Testis (tissue), 3 donors: ENCODE results near the gene CRACDL. TPM values are rescaled to one million over a fixed set of nuclear protein-coding genes. Genes with fewer than 3 reads are reported as not detected.
A peak's percentile ranks its signal among the peaks of the same experiment; 100 is the strongest.

Source experiments
- DNase-seq: peaks from one replicate; pipeline ENCODE4 v3.0.0-alpha.2; 2019
- H3K27ac ChIP-seq, 2 donors: fragments of 200-600 bp; sonication (generic); one replicate each; pipeline ENCODE4 v1.5.1; 2019
- H3K27me3 ChIP-seq: fragments of 200-600 bp; sonication (generic); one replicate; pipeline ENCODE4 v1.5.1; 2019
- H3K36me3 ChIP-seq: fragments of 200-600 bp; sonication (generic); one replicate; pipeline ENCODE4 v1.5.1; 2017; ENCODE audit warnings: low read depth; ENCODE audit errors: missing control alignments
- H3K4me1 ChIP-seq: fragments of 200-600 bp; sonication (generic); one replicate; pipeline ENCODE4 v1.5.1; 2019
- H3K4me3 ChIP-seq, 2 donors: fragments of 200-600 bp; sonication (generic); one replicate each; pipeline ENCODE4 v1.5.1; 2017 to 2019
- H3K9me3 ChIP-seq: fragments of 200-600 bp; sonication (generic); one replicate; pipeline ENCODE4 v1.5.1; 2017
- POLR2A ChIP-seq: fragments of 450-650 bp; IDR thresholded peaks from one replicate; pipeline ENCODE4 v1.6.1; 2017; ENCODE audit warnings: antibody characterized with exemption, mild to moderate bottlenecking, moderate library complexity
- WGBS, 2 donors: methylation state at CpG; one replicate each; pipeline ENCODE4 v1.1.5; 2018; 5-methylcytosine and 5-hydroxymethylcytosine counted together
- intact Hi-C: fragments of 100-400 bp; cut with DNase I; formaldehyde crosslinking; loops from one replicate; pipeline ENCODE4 v1.15.1; 2023; ENCODE audit warnings: low total_unique reads
- polyA plus RNA-seq: library from polyadenylated mRNA; stranded (reverse); fragments of 350-450 nt; fragmentation: Illumina TruSeq; extraction: RNeasy Lipid Tissue Mini Kit (QIAGEN cat#74804); gene quantifications from one replicate; pipeline ENCODE4 v1.2.3, GENCODE V29; 2014; ENCODE audit warnings: low read depth, low replicate concordance; ENCODE audit not compliant: insufficient read depth
- total RNA-seq, 2 donors: library from RNA; depleted of rRNA; stranded (reverse); fragments of >200 nt; gene quantifications; one replicate each; pipeline ENCODE4 v1.2.3, GENCODE V29; 2016
- TF ChIP-seq, protein P1 (sequence below), 3 experiments: fragments of 450-650 bp in 2 of 3; fragments of 200-600 bp in 1 of 3; sonication (generic) in 1 of 3; IDR thresholded peaks; one replicate each; pipeline ENCODE4 v1.5.1; 2016 to 2019; ENCODE audit warnings: antibody characterized with exemption in 3 of 3, mild to moderate bottlenecking in 2 of 3, moderate library complexity in 1 of 3

CRACDL gene
- total and polyA plus RNA-seq, 3 donors from 2014 or later: 8.4 to 30.4 (median 29.1) TPM

DNA sequence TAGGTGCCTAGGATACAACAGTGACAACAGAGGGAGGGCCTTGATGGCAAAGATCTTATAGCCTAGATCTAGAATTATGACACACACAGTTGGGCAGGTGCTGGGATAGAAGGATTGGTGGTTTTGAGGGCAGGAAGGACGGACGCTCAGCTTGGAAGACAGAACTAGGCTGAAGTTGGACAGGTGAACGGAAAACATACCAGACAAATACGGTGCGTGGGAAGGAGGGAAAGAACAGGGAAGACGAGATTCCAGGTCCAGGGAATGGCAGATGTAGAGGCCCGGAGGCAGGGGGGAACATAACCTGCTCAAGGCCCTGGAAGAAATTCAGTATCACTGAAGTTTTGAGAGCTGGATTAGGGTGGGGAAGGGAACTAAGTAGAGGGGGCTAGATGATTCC lies 40.8 kb downstream of the CRACDL start:
- no peaks in the 10 kb centered on the region for H3K9me3 ChIP-seq
- H3K27me3 ChIP-seq: no peaks in the 10 kb centered on the region
- no peaks in the 10 kb centered on the region for H3K4me1 ChIP-seq
- H3K4me3 ChIP-seq: no peak overlapping the region
- intact Hi-C loops: no loop called here
- no peak overlapping the region for H3K27ac ChIP-seq
- WGBS, 2 donors: 87 to 94% methylated on average over 7 of the region's 7 CpGs
- H3K36me3 ChIP-seq: no peaks in the 10 kb centered on the region
- TF ChIP-seq, protein P1, sequence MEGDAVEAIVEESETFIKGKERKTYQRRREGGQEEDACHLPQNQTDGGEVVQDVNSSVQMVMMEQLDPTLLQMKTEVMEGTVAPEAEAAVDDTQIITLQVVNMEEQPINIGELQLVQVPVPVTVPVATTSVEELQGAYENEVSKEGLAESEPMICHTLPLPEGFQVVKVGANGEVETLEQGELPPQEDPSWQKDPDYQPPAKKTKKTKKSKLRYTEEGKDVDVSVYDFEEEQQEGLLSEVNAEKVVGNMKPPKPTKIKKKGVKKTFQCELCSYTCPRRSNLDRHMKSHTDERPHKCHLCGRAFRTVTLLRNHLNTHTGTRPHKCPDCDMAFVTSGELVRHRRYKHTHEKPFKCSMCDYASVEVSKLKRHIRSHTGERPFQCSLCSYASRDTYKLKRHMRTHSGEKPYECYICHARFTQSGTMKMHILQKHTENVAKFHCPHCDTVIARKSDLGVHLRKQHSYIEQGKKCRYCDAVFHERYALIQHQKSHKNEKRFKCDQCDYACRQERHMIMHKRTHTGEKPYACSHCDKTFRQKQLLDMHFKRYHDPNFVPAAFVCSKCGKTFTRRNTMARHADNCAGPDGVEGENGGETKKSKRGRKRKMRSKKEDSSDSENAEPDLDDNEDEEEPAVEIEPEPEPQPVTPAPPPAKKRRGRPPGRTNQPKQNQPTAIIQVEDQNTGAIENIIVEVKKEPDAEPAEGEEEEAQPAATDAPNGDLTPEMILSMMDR (IDR thresholded peaks at IDR 0.05): no peak
- no peak for TF ChIP-seq POLR2A
- no peak for DNase-seq

DNA sequence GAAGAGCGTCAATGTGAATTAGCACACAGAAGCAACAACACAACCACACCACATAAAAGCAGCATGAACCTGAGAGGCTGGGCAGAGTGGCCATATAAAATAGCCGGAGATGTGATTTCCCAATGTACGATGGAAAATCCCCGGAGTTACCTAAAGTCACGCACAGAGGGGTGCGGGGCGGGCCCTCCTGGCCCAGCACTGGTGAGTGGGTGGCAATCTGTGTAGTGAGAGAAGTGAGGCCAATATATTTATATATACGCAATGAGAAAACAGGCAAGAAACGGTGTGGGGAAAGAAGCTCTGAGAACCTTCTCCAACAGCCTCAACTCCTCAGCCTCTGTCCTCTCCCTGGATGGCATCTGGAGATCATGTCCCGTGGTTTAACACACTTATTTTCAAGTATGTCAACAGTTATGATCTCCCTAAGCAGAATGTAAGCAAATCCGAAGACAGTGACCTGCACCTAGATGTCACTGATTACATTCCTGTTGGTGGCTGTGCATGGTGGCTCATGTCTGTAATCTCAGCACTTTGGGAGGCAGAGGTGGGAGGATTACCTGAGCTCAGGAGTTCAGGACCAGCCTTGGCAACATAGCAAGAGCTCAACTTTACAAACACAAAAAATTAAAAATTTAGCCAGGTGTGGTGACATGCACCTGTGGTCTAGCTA lies 41.6 kb downstream of the CRACDL start:
- no peak overlapping the region for H3K4me3 ChIP-seq
- no peak for DNase-seq
- 90 to 92% methylated on average over 11 of the region's 11 CpGs for WGBS, 2 donors
- TF ChIP-seq POLR2A: no peak
- TF ChIP-seq, protein P1 (IDR thresholded peaks at IDR 0.05): no peak
- intact Hi-C loops: no loop called here
- no peaks in the 10 kb centered on the region for H3K27me3 ChIP-seq
- H3K36me3 ChIP-seq: no peaks in the 10 kb centered on the region
- no peaks in the 10 kb centered on the region for H3K4me1 ChIP-seq
- no peaks in the 10 kb centered on the region for H3K9me3 ChIP-seq
- H3K27ac ChIP-seq: no peak overlapping the region

DNA sequence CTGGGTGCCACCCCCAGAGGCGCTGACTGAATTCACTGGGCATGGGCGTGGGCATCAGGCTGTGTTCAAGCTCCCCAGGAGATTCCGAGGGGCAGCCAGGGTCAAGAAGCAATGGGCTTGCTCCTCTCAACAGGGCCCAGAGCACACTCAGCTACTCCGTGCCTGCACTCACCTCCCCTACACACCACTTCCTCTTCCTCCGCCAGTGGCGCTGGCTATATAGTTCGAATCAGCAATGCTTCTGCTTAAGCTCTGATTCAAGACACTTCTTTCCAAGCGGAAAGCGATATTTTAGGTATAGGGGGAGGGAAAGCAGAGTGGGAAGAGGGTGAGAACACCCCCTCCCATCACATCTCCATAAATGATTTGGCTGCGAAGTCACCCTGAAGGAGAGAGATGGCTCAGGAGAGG lies 42.1 kb downstream of the CRACDL start:
- H3K4me1 ChIP-seq: no peaks in the 10 kb centered on the region
- TF ChIP-seq POLR2A: no peak
- TF ChIP-seq, protein P1 (IDR thresholded peaks at IDR 0.05): no peak
- no peaks in the 10 kb centered on the region for H3K27me3 ChIP-seq
- H3K9me3 ChIP-seq: no peaks in the 10 kb centered on the region
- WGBS, 2 donors: 88 to 90% methylated on average over 10 of the region's 10 CpGs
- H3K27ac ChIP-seq: no peak overlapping the region
- intact Hi-C loops: no loop called here
- no peaks in the 10 kb centered on the region for H3K36me3 ChIP-seq
- H3K4me3 ChIP-seq: no peak overlapping the region
- DNase-seq: peak; percentile 6

DNA sequence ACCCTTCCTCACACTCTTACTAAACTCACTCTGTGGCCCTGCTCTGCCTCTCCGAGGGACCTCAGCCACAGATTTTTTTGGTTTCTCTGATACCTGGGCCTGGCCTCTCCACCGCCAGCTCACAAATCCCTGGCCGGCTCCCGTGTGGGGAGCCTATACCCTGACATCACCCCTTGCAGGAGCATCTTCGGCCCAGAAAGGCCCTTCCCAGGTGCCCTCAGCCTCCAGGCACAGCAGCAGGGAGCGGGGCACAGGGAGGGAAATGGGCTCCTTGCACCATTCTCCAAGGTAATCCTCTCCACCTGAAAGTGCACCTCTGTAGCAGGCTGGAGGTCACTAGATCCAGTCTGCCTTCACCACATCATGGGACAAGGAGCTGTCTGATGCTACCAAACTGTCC lies 43.2 kb downstream of the CRACDL start:
- Histone ChIP-seq H3K4me1 (no peaks in the 10 kb centered on the region), H3K4me3 (no peak overlapping the region), H3K9me3 (no peaks in the 10 kb centered on the region), H3K36me3 (no peaks in the 10 kb centered on the region), H3K27me3 (no peaks in the 10 kb centered on the region), H3K27ac (no peak overlapping the region)
- no peak for DNase-seq
- intact Hi-C loops: no loop called here
- TF ChIP-seq, protein P1 (IDR thresholded peaks at IDR 0.05): no peak
- TF ChIP-seq POLR2A: no peak
- WGBS, 2 donors: 83 to 91% methylated on average over 5 to 6 of the region's 6 CpGs

DNA sequence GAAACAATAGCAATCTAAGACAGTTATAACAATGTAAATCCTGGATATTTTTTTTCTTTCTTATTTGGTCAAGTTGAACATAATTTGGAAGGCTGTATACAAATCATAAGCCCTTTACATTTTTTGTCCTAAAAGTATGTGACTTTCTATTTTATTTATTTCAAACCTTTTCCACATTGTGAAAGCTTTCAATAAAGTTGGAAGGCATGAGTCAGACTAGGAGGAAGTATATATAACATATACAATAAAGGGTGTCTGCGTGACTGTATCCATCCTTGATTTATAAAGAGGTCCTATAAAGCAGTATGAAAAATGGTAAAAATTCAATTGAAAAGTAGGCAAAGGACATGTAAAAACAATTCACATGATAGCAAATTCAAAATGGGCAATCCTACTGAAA lies 44.4 kb downstream of the CRACDL start:
- 89 to 90% methylated on average over 1 of the region's 1 CpG for WGBS, 2 donors
- H3K27ac ChIP-seq: no peak overlapping the region
- intact Hi-C loops: no loop called here

More for the DNA sequence above, 44.4 kb downstream of the CRACDL start:
- no peaks in the 10 kb centered on the region for H3K4me1 ChIP-seq
- H3K36me3 ChIP-seq: no peaks in the 10 kb centered on the region
- no peak for DNase-seq
- no peaks in the 10 kb centered on the region for H3K27me3 ChIP-seq
- H3K4me3 ChIP-seq: no peak overlapping the region
- H3K9me3 ChIP-seq: no peaks in the 10 kb centered on the region
- TF ChIP-seq, protein P1 (IDR thresholded peaks at IDR 0.05): no peak
- TF ChIP-seq POLR2A: no peak
